LNCaP clone FGC (cell line): ENCODE measurements around the gene SKOR2.
A peak's percentile ranks its signal among the peaks of the same experiment; 100 is the strongest.

Experiments used
- DNase-seq: peaks from one replicate; pipeline ENCODE4 v3.0.0-alpha.2; 2011; ENCODE audit warnings: low read depth
- H3K4me3 ChIP-seq: 2 replicates; pipeline ENCODE4 v1.5.1; 2011; ENCODE audit warnings: mild to moderate bottlenecking, low read depth, low read length, control low read depth
- TF ChIP-seq, protein P1 (sequence below): IDR thresholded peaks from 2 replicates; pipeline ENCODE4 v1.5.1; 2012; ENCODE audit warnings: mild to moderate bottlenecking; ENCODE audit not compliant: control insufficient read depth, insufficient read depth; ENCODE audit errors: extremely low read depth

The SKOR2 gene

DNA sequence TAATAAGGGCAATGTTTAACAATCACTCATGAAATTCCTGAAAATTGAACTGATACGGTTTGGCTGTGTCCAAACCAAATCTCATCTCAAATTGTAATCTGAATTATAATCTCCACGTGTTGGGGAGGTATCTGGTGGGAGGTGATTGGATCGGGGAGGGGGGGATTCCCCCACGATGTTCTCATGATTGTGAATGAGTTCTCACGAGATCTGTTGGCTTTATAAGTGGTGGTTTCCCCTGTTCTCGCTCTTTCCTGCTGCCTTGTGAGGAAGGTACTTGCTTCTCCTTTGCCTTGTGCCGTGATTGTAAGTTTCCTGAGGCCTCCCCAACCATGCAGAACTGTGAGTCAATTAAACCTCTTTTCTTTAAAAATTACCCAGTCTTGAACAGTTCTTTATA lies 34.0 kb upstream of the SKOR2 start:
- no peak overlapping the region for H3K4me3 ChIP-seq
- TF ChIP-seq, protein P1, sequence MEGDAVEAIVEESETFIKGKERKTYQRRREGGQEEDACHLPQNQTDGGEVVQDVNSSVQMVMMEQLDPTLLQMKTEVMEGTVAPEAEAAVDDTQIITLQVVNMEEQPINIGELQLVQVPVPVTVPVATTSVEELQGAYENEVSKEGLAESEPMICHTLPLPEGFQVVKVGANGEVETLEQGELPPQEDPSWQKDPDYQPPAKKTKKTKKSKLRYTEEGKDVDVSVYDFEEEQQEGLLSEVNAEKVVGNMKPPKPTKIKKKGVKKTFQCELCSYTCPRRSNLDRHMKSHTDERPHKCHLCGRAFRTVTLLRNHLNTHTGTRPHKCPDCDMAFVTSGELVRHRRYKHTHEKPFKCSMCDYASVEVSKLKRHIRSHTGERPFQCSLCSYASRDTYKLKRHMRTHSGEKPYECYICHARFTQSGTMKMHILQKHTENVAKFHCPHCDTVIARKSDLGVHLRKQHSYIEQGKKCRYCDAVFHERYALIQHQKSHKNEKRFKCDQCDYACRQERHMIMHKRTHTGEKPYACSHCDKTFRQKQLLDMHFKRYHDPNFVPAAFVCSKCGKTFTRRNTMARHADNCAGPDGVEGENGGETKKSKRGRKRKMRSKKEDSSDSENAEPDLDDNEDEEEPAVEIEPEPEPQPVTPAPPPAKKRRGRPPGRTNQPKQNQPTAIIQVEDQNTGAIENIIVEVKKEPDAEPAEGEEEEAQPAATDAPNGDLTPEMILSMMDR: no peak
- no peak for DNase-seq

DNA sequence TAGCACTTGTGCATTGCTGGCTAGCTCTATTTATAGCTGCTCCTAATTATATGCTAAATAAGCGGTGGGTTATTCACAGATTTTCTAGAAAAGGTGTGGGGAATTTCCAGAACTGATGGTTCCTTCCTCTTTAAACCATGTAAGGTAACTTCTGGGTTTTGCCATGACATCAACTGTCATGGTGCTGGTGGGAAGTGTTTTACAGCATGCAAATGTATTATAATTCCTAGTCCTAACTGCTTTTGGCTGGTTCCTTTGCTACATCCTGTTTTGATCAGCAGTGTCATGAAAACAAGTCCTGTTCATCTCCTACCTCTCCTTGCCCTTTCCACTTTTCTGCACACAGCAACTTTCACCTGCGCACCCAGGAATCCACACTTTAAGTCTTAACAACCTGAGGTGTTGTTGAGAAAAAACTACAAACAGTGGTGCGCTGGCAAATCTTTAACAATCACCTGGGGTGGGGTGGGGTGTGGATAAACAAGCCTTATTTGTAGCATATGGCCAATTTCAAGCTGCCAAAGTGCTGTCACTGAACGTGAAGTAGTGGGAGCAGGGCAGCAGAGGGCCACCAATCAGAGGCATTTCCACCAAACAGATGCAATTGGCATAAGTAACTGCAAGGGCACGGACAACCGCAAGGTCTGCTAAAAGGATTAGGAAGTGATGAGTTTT lies 33.4 kb upstream of the SKOR2 start:
- TF ChIP-seq, protein P1: no peak
- no peak overlapping the region for H3K4me3 ChIP-seq
- DNase-seq: no peak

DNA sequence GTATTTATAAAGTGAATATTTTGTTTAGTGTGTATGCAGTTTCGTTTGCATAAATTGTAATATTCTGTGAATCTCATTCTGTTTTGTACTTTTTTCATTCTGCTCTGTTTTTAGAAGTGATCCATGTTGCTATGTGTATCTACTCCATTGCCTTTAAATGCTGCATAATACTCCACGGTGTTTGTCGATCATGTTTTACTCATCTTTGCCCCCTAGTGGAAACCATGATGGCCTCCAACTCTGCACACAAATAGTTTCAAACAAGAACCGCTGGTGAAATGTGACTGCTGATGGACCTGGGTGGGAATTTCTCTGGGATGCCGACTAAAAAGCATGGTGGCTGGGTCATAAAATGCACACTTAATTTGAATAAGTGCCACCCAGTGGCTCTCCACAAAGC lies 32.0 kb upstream of the SKOR2 start:
- DNase-seq: no peak
- TF ChIP-seq, protein P1: peak; percentile 78
- no peak overlapping the region for H3K4me3 ChIP-seq

DNA sequence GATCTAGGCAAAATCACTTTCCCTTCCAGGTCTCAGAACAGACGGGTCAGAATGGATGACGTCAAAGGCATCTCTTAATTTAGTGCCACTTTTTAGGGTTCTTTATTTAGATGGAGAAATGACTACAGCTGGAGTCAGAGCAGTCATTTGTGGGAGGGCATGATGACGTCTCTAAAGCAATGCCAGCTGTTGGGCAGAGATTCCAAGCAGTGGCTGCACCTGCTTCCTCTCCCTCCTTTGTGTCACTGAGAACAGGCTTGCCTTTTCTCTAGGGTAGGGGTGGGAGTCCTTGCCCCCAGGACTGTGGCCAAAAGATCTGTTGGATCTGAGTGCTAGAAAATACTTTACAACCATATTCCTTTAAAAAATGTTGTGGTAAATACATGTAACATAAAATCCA lies 28.7 kb upstream of the SKOR2 start:
- H3K4me3 ChIP-seq: no peak overlapping the region
- no peak for DNase-seq

DNA sequence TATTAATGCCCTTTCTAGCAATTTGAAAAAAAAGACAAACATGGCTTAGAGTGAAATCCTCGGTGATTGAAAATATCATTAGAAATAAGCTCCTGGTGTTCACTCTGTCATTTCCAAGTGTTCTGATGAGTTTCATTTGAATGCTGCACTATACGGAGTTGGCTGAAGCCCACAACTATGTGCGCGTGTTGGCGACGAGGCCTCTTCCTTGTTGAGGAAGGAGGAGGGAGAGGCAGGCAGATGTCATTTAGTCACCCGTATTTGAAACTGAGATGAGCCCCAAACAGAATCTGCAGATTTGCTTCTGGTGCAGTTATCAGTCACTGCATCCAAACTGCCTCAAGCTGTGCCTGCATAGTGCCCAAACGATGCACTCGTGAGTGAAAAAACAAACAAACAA lies 23.5 kb upstream of the SKOR2 start:
- TF ChIP-seq, protein P1: no peak
- H3K4me3 ChIP-seq: no peak overlapping the region
- DNase-seq: peak; percentile 7

More for the DNA sequence above, 28.7 kb upstream of the SKOR2 start:
- TF ChIP-seq, protein P1: no peak

DNA sequence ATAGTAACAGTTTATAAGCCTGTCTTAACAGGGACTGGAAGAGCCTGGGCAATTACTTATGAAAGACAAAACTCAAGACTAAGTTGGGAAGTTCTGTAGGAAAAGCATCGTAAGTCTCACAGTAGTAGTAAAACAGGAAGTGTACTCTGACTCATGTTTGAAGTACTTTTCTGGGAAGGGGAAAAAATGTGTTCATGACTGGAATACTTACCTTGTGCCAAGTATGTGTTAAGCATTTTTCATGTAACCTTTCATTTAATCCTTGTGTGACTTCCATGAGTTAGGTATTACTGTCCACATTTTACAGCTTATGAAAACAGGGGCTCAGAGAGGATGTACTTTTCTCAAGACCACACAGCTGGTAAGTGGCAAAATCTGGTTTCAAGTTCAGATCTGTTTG lies 13.7 kb upstream of the SKOR2 start:
- DNase-seq: no peak
- TF ChIP-seq, protein P1: no peak
- no peak overlapping the region for H3K4me3 ChIP-seq

DNA sequence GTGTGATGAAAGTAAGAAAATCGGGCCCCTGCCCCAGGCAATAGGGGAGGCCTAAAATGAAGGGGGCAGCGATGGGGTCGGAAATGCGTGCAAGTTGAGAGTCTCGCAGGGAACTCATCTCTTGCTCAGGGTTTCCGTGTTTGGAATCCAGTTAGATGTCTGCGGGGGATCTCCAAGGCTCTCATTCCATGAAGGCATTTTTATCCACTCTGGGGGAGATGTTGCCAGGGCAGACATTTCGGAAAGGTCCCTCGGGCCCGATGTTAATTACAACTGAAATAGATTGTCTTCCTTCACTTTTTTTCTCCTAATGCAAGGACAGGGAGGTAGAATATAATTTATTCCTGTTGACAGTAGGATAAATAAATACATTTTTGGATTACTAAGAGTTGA lies 12.8 kb upstream of the SKOR2 start:
- no peak for DNase-seq
- H3K4me3 ChIP-seq: no peak overlapping the region
- TF ChIP-seq, protein P1: no peak
